Testis (tissue), 2 donors: ENCODE data around the gene GGACT.

Experiments
- CTCF ChIP-seq, 3 experiments: fragments of 450-650 bp in 2 of 3; fragments of 200-600 bp in 1 of 3; sonication (generic) in 1 of 3; IDR thresholded peaks; one replicate each; pipeline ENCODE4 v1.5.1; 2016 to 2019; ENCODE audit warnings: antibody characterized with exemption in 3 of 3, mild to moderate bottlenecking in 2 of 3, moderate library complexity in 1 of 3
- POLR2A ChIP-seq: fragments of 450-650 bp; IDR thresholded peaks from one replicate; pipeline ENCODE4 v1.6.1; 2017; ENCODE audit warnings: antibody characterized with exemption, mild to moderate bottlenecking, moderate library complexity

GRCh38 chr13:100610391-100611347 is 22.1 kb upstream of the GGACT start:
- TF ChIP-seq CTCF (IDR thresholded peaks at IDR 0.05): no peak
- no peak for TF ChIP-seq POLR2A
